OCI-LY1 (cell line): ENCODE data around the gene SPARC.

Source experiments
- EZH2 ChIP-seq: fragments of 200-600 bp; sonication (generic), shearing (Covaris generic); IDR thresholded peaks from 2 replicates; pipeline ENCODE4 v1.8.0; 2017; ENCODE audit warnings: borderline replicate concordance, mixed run types, mild to moderate bottlenecking, antibody characterized with exemption, low read length, moderate library complexity, mixed read lengths
- TF ChIP-seq, protein P1 (sequence below): fragments of 200-600 bp; sonication (generic), shearing (Covaris generic); IDR thresholded peaks from 2 replicates; pipeline ENCODE4 v1.5.1; 2017; ENCODE audit warnings: mild to moderate bottlenecking, antibody characterized with exemption, low read length, moderate library complexity, mixed read lengths

- TF ChIP-seq, protein P1, sequence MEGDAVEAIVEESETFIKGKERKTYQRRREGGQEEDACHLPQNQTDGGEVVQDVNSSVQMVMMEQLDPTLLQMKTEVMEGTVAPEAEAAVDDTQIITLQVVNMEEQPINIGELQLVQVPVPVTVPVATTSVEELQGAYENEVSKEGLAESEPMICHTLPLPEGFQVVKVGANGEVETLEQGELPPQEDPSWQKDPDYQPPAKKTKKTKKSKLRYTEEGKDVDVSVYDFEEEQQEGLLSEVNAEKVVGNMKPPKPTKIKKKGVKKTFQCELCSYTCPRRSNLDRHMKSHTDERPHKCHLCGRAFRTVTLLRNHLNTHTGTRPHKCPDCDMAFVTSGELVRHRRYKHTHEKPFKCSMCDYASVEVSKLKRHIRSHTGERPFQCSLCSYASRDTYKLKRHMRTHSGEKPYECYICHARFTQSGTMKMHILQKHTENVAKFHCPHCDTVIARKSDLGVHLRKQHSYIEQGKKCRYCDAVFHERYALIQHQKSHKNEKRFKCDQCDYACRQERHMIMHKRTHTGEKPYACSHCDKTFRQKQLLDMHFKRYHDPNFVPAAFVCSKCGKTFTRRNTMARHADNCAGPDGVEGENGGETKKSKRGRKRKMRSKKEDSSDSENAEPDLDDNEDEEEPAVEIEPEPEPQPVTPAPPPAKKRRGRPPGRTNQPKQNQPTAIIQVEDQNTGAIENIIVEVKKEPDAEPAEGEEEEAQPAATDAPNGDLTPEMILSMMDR: no peak
- no peak for TF ChIP-seq EZH2
These were observed 44.1 kb downstream of the SPARC start for GRCh38 chr5:151642472-151643140.
